GM18873 (cell line): ENCODE data around the gene CYP26A1.

Experiments used
- ATAC-seq: cut with Tn5 transposase; IDR thresholded peaks from one replicate; pipeline ENCODE4 v1.9.1; 2021; ENCODE audit warnings: mild to moderate bottlenecking, moderate library complexity, moderate number of reproducible peaks; ENCODE audit not compliant: unreplicated experiment, low FRiP score

CYP26A1 gene

DNA sequence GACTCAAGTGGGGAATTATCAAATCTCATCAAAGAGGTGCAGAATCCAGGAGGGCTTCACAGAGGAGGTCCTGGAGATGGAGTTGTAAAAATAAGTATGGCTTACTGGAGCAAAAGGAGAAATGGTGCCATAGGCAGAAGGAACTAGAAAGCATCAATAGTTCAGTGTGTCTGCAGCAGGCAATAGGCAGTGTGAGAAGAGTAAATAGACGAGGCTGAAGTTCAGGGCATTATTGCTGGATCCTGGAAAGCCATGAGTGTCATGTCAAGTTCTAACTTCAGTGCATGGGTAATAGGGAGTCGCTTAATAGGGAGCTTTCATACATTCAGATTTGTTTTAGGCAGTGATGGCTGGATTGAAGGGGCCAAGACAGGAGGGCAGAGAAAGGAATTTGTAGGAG is 39.3 kb downstream of the CYP26A1 start:
- ATAC-seq: no peak

DNA sequence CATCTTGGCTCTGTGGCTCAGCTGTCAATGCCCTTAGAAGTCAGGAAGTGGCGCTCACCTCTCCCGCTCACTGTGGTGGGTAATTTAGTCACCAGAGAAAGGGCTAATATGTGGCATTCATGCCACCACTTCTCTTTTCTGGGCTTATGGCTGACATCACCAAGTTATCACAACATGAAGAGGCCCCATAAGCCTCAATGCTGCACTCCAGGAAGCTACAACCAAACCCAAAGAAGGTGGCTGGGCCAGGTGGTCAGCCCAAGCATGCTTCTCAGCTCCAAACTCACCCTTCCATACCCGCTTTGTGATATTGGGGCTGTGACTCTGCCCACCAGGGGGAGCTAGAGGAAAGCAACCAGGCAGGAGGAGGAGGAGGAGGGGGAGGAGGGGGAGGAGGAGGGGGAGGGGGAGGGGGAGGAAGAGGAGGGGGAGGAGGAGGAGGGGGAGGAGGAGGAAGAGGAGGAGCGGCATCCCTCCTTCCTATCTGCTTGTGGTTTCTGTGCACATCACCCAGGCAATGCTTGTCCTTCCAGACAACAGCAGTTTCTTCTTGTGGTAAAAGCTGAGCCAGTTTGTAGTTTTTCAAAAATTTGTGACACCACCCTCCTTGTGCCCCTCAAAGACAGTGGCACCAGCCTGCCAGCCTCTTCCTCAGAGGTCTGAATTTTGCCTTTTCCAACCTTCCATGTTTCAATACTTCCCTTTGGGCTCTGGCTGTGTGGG is 42.1 kb downstream of the CYP26A1 start:
- ATAC-seq: no peak

DNA sequence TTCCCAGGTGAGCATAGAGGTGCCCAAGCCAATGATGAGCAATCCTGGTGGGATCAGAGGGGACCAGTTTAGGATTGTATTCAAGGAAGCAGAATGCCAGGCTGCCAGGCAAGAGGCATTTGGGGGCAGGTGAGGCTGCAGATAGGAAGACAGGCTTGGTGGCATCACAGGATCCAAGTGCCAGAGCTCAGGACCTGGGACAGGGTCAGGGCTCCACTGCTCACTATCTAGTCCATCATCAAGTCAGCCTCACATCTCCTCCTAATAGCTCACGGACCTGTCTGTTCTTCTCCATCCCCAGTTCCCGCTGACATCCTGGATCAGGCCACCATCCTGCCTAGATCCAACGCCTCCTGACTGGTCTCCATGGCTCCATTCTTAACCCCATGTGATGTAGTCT is 47.6 kb downstream of the CYP26A1 start:
- no peak for ATAC-seq

DNA sequence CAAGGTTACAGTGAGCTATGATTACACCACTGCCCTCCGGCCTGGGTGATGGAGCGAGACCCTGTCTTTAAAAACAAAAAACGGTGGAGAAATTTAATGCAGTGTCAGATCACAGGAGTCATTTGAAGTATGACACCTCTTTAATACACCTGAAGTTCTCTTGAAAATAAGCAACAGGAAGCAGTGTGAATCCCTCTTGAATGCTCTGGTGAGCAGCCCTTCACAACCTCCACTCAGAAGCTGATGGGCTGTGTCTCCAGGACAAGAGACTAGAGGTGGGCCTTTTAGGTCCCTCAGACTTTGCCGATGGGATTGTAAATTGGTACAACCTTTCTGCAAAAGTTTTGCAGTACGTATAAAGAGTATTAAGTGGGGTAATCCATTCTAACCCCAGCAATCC is 50.1 kb downstream of the CYP26A1 start:
- ATAC-seq: no peak

DNA sequence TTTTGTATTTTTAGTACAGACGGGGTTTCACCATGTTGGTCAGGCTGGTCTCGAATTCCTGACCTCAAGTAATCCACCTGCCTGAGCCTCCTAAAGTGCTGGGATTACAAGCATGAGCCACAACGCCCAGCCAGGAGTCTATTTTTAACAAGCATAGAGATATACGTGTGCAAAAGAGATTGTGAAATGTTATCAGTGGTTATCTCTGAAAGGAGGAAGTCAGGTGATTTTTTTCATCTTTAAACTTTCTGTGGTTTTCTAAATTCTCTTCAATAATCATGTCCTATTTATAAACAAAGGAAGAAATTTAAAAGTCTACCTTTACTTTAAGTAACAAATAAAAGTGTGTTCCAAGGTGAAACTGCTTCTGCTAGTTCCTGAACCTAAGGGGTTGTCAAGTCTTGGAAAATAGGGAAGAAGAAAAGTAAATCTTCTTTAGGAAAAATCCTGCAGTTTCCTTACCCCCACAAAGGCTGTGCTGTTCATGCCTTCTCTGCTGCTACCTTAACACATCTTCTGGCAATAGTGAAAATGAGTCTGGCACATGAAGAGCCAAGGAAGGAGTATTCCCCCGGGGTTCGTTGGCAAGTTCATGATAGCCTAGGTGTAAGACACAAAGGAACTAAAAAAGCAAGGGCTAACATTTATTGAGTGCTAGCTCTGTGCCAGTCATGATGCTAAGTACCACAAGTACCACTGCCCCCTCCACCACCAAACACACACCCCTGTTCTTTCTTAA is 51.1 kb downstream of the CYP26A1 start:
- no peak for ATAC-seq

DNA sequence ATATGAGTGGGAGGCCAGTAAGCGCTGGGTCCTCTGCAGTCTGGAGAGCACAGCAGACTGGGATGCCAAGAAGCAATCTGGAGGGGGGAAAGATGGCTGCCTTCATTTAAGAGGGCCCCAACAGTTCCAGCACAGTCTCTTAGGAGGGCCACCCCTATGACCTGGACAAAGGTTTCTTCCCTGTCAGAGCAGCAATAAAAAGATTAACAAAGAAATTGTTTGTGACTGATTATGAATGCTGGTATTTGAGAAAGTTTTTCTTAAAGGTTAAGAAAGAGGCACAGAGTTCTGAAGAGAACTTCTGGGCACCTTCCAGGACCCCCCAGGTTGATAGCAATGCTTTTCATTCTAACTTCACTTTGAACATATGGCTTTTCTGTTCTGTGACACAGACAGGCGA is 52.3 kb downstream of the CYP26A1 start:
- ATAC-seq: no peak

DNA sequence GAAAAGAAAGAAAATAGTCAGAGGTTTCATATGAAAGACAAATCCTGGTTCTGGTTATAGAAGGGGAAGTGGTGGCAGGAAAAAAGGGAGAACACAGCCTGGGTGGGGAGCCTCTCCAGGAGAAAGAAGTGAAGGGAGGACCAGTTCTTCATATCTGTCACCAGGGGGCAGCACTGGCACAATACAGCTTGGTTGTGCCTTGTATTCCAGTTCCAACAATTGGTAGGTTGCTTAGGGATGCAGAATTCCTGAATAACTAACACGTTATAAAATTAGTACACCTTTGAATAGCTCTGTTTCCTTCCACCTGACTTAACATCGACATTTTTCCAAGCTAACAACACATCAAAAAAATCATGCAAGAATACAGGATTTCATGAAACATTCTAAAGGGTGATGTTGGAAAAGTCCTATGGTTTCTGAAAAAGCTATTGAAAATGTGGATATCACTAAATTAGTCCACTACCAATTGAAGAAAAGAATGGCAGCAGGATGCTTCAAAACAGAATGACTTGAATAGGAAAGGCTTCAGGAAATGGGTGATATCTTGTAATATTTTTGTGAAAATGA is 52.9 kb downstream of the CYP26A1 start:
- no peak for ATAC-seq
